Measurements from ENCODE around the gene ZNF750. TPM values are rescaled to one million over a fixed set of nuclear protein-coding genes. Genes with fewer than 3 reads are reported as not detected.

Gene ZNF750
- total and polyA plus RNA-seq, 2 of the 13 experiments (the other 11 are each of a cell fraction or from before 2014, with no cell fraction given): not detected

- TF ChIP-seq ZNF180 (CRISPR knock-in tag; IDR thresholded peaks at IDR 0.05; ENCODE audit: borderline replicate concordance, low read depth) (no peak), ZSCAN9 (CRISPR knock-in tag; IDR thresholded peaks at IDR 0.05; ENCODE audit: borderline replicate concordance) (peak; percentile 58; the same call in 1 of the 2 replicates), ZNF30 (CRISPR knock-in tag; IDR thresholded peaks at IDR 0.05) (no peak), JDP2 (CRISPR knock-in tag; IDR thresholded peaks at IDR 0.05; ENCODE audit: borderline replicate concordance) (no peak), JUN (CRISPR knock-in tag; IDR thresholded peaks at IDR 0.05) (0 out of 2 replicates have a peak, but pooled peaks have one; percentile 32), KAT2B (IDR thresholded peaks at IDR 0.05; ENCODE audit: borderline replicate concordance, low read depth, low read length) (no peak), DBP (CRISPR knock-in tag; IDR thresholded peaks at IDR 0.05; ENCODE audit: not compliant biosample characterization) (no peak), ZNF276 (CRISPR knock-in tag; IDR thresholded peaks at IDR 0.05; ENCODE audit: low read depth) (peak; percentile 49; the same call in 1 of the 2 replicates), BRCA1 (CRISPR knock-in tag; IDR thresholded peaks at IDR 0.05) (no peak), DNMT3B (CRISPR knock-in tag; conservative IDR thresholded peaks at IDR 0.05) (no peak; the same call in 1 of the 2 replicates), GPBP1L1 (CRISPR knock-in tag; IDR thresholded peaks at IDR 0.05) (no peak), ATAD3A (CRISPR knock-in tag; IDR thresholded peaks at IDR 0.05) (no peak), ZNF510 (CRISPR knock-in tag; IDR thresholded peaks at IDR 0.05; ENCODE audit: low read depth) (no peak), CREM (IDR thresholded peaks at IDR 0.05) (no peak; the same call in 1 of the 2 replicates), CREM (CRISPR knock-in tag; IDR thresholded peaks at IDR 0.05) (no peak), E2F1 (CRISPR knock-in tag; IDR thresholded peaks at IDR 0.05) (no peak), ZNF704 (CRISPR knock-in tag; IDR thresholded peaks at IDR 0.05; ENCODE audit: borderline replicate concordance) (no peak), ZBTB26 (CRISPR knock-in tag; IDR thresholded peaks at IDR 0.05; ENCODE audit: borderline replicate concordance) (no peak), HOXA9 (CRISPR knock-in tag; IDR thresholded peaks at IDR 0.05; ENCODE audit: borderline replicate concordance) (no peak), ZNF232 (CRISPR knock-in tag; IDR thresholded peaks at IDR 0.05; ENCODE audit: borderline replicate concordance) (no peak), EEA1 (CRISPR knock-in tag; IDR thresholded peaks at IDR 0.05; ENCODE audit: borderline replicate concordance) (no peak), ZNF766 (CRISPR knock-in tag; IDR thresholded peaks at IDR 0.05; ENCODE audit: borderline replicate concordance) (no peak)
These were observed 49.0 kb upstream of the ZNF750 start (continued) for GRCh38 chr17:82888583-82889495.
